Measurements from ENCODE around the gene CD151.

The CD151 gene

GRCh38 chr11:843818-844692 is 11.3 kb downstream of the CD151 start:
- no peak for DNase-seq

DNA sequence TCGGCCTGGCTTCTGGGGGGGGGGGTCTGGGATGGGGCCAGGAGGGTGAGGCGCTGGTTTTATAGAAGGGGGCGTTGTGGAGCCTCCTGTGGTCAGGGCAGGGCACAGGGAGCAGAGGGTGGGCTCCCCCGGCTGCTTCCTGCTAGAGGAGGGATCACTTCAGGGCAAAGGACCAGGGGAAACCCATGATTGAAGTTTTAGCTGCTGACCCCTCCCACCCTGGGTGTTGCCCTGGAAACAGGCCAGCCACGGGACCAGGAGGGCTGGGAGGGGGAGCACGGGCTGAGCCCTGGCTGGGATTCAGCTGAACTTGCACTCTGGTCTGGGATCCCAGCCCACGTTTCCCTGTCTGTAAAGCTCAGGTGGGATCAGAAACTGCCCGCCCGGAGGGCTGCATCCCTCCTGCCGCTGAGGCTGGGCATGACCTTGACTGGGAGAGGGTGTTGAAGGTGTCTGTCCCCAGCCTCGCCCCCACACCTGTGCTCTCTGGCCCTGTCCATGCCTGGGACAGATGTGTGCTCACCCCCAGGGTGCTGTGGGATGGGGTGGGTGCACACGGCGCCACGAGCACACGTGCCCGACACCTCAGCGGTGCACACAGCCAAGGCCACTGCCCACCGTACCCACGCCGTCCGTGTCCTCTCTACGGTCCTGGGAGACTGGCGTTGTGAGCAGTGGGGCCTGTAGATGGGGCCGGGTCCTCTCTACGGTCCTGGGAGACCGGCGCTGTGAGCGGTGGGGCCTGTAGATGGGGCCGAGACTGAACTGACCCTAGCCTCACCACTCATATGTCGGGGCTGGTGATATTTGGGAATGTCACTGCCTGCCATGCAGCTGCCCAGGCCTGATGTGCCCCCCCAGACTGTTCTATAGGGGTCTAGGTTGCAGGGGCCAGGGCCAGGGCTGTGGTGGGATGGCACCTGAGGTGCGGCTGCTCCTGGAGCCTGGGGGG is 12.2 kb downstream of the CD151 start:
- no peak for DNase-seq

DNA sequence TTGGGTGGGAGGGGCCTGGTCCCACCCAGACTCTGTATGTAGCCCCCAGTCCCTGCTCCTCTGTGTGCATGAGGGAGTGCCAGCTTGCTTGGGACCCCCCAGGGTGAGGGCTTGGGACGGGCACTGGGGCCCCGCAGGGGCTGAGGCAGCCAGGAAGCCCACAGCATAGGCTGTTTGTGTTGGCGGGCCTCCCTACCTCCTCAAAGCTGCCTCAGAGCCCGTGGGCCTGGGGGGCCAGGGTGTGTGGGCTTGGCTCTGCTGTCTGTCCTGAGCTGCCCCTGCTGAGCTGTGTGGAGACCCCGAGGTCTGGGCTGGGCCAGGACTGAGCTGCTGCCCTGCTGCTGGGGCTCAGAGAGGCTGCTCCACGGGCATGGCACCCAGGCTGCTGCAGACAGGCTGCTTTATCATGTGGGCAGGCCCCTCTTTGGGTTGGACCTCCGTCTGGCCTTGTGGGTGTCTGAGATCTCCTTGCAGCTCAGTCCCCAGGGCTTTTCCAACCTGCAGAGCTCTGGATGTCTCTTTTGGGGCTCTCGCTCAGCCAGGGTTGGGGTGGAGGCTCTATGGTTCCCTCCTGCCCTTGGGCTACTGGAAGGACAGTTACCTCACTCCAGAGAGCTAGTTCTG is 13.2 kb downstream of the CD151 start:
- no peak for DNase-seq

GRCh38 chr11:846496-847098 is 13.8 kb downstream of the CD151 start:
- DNase-seq: no peak

- DNase-seq: no peak
Measured at GRCh38 chr11:847876-848275, 15.1 kb downstream of the CD151 start.

DNA sequence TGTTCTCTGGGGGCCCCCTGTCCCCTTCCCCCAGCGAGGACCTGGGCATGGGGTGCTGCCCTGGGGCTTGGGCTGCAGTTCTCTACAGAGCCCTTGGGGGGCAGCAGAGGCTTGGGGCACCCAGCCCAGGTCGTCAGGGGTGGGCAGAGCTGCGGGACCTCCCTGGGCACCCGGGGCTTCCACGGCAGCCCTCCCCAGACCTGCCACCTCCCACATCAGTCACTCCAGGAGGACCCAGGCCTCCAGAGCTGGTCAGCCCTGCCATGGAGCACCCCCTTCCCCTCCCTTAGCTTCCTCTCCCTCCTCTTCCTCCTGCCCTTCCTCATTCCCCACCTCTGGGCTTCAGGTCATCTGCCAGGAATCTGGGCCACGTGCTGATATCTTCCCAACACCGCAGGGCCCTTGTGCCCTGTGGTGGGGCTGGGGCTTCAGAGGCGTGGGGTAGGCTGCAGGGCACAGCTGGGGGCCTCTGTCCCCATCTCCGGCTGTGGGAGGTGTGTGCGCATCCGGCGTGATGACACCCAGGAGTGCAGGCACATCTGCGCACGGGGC is 15.7 kb downstream of the CD151 start:
- DNase-seq: peak; percentile 52

GRCh38 chr11:849104-849824 is 16.5 kb downstream of the CD151 start:
- peak; percentile 53 for DNase-seq

DNA sequence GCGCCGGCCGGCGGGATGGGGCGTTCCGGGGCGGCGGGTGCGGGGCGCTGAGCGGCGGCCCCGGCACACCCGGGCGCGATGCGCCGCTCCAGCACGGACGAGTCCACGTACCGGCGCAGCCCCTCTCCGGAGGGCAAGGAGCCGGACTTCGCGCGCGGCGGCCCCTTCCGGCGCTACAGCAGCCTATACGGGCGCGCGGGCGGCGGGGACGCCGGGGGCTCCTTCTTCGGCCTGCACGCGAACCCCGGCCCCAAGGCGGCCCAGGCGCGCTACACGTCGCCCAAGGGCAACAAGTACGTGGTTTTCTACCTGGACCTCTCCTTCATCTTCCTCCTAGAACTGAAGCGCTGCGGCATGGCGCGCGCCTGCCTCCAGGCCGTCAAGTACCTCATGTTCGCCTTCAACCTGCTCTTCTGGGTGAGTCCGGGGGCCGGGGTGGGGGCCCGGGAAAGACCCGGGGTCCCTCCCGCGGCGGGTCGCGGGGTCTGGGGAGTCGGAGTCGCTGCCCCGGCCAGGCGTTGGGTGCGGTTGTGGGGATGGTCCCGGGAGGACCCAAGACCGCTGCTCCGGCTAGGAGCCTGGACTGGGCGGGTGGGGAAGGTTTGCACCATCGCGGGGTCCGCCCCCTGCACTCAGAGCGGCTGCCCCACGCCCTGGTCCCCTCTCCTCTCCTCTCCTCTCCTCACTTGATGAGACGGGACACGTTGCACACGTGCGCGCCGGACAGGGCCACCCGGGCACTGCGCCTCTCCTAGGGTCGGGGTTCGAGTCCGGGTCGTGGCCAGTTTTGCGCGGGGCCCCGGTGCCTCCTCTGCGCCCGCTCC is 17.4 kb downstream of the CD151 start:
- no peak for DNase-seq

DNA sequence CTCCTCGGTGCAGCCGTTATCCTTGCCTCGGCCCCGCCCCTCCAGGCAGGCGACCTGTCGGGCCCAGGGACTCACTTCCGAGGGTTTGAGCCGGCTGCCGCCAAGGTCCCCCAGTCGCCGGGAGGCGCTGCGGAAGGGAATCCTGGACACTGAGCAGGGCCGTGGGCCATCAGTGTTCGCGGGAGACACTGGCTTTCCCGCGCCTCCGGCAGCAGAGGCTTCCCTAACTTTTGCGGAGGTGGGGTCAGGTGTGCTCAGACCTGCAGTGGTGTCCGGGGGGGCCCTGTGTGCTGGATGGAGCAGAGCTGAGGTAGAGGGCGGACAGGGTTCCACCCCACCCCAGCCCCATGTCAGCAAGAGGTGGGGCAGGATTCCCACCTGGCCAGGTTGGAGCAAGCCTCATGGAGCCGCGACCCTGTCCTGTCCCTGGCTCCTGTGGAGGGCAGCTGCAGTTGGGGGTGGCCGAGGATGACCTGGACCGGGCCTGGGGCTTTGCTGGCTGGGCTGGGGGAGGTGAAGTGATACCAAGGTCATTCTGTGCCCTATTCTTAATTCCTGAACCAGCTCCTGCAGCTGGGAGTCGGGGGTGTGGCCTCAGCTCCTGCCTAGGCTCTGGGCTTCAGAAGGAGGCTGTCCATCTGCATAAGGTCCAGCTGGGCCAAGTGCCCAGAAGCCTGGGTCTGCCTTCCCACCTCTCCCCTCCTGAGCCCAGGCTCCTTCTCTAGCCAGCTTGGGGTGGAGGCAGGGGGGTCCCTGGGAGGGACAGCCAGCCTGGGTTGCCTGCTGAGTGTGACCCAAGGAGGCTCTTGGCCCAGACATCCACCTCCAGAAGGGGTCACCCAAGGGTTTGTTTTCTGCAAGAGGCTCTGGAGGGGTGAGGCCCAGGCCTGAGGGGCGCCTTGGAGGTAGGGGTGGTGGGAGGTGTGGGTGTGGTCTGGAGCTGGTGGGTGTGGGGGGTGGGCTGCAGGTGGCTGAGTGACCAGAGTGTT is 18.3 kb downstream of the CD151 start:
- DNase-seq: no peak

DNA sequence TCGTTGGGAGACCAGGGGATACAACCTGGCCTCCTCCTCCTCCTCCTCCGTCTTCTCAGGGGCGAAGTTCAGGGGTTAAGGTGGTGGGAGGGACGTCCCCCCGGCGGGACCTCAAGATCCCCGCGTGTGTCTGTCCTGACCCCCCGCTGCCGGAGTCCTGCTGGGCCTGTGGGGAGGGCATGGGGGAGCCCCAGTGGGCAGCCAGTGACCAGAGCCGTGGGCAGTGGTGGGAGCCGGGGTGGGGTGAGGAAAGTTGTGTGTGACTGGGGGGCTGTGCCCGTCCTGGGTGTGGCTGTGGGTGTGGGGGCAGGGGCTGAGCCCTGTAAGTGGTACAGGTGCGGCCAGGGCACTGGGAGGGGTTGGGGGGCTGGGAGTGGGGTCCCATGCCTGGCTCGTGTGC is 20.0 kb downstream of the CD151 start:
- no peak for DNase-seq

DNA sequence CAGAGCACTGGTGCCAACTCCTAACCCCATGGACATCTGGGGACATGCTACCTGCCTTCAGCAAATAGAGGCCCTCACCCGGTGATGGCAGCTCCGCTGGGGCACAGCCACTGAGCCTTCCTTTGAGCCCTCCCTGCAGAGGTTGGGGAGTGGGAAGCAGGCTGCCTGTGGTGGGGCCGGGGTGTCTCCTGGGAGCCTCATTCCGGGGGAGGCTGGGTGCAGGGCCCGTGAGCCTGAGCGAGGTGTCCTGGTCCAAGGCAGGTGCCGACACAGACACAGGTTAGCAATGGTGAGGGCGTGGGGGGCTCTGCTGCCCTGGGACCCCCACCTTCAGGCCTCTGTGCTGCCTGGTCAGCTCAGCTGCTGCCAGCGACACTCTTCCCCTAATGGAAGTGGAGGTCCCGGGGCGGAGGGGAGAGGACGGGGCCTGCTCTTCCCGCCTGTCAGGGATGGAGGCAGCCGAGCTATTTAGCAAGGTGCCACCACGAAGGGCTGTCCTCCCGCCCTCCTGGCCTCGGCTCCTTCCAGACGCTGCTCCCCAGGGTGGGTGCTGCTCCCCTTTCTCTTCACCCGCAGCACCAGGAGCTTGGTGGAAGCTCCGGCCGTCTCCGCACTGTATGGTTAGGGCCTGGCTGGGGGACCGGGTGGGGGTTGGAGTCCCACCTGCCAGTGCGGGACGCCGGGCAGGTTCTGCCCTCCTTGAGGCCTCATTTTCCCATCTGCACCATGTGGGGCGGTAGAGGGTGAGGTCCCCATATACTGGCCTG is 21.1 kb downstream of the CD151 start:
- no peak for DNase-seq

GRCh38 chr11:854601-855329 is 22.0 kb downstream of the CD151 start:
- DNase-seq: no peak

DNA sequence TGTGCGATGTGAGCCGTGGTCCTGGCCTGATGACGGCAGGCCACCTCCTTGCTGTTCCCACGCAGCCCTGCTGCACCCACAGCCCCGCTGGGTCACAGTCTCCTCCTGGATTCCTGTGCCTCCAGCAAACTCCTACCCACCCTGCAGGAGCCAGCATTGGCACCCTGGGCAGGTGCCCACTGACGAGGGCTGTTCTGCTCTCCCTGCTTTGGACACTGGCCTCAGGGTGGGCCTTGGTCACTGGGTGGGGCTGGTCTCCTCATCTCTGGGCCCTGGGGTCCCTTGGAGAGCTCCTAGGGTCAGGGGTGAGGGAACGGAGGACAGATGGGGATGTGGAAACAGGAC is 22.6 kb downstream of the CD151 start:
- DNase-seq: no peak

DNA sequence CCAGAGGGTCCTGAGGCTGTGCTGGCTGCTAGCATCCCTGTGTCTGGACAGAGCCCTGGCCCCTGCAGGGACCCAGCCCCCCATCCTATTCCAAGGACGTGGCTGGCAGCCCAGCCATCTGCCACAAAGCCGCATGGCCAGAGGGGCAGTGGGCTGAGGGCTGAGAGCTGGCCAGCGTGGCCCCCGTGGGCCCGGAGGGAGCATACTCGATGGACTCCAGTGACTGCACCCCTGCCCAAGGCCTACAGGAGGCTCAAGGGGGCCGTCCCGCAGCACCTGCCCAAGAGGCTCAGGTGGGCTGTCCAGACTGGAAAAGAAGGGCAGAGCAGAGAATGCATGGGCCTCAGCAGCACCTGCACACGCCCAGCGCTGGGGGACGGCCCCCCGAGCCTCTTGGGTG is 23.0 kb downstream of the CD151 start:
- DNase-seq: no peak

GRCh38 chr11:856397-856796 is 23.6 kb downstream of the CD151 start:
- no peak for DNase-seq

- DNase-seq: no peak
Measured at GRCh38 chr11:858053-858761, 25.5 kb downstream of the CD151 start.

DNA sequence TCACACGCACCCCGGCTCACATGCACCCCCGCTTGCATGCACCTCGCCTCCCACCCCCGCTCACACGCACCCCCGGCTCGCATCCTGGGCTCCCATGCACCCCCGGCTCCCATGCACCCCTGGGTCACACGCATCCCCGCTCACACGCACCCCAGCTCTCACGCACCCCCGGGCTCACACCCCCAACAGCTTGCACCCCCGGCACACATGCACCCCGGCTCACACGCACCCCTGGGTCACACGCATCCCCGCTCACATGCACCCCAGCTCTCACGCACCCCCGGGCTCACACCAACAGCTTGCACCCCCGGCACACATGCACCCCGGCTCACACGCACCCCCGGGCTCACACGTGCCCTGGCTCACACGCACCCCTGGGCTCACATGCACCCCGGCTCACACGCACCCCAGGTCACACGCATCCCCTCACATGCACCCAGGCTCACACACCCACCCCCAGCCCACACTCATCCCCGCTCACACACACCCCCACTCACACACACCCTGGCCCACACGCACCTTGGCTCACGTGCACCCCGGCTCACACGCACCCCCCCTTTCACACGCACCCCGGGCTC is 26.1 kb downstream of the CD151 start:
- no peak for DNase-seq
